GM18520 (cell line): ENCODE results near the gene IL2RA.
"Not testable (repeated sequence)": the region's sequence is repeated elsewhere in the genome, so short reads cannot be mapped to it uniquely, and the experiment has no call there.

Experiments used
- ATAC-seq: cut with Tn5 transposase; IDR thresholded peaks from one replicate; pipeline ENCODE4 v1.9.1; 2021; ENCODE audit not compliant: unreplicated experiment

Gene IL2RA

GRCh38 chr10:6062101-6062771 lies at the start of gene IL2RA:
Gene IL2RA, minus strand, starts transcription at chr10:6062367. Its CDS starts 216 bp downstream, at chr10:6062151.
- ATAC-seq: no peak

- no peak for ATAC-seq
Observed at GRCh38 chr10:6110136-6110535, 48.0 kb upstream of the IL2RA start.

GRCh38 chr10:6109444-6109775 lies 47.2 kb upstream of the IL2RA start:
- no peak for ATAC-seq

DNA sequence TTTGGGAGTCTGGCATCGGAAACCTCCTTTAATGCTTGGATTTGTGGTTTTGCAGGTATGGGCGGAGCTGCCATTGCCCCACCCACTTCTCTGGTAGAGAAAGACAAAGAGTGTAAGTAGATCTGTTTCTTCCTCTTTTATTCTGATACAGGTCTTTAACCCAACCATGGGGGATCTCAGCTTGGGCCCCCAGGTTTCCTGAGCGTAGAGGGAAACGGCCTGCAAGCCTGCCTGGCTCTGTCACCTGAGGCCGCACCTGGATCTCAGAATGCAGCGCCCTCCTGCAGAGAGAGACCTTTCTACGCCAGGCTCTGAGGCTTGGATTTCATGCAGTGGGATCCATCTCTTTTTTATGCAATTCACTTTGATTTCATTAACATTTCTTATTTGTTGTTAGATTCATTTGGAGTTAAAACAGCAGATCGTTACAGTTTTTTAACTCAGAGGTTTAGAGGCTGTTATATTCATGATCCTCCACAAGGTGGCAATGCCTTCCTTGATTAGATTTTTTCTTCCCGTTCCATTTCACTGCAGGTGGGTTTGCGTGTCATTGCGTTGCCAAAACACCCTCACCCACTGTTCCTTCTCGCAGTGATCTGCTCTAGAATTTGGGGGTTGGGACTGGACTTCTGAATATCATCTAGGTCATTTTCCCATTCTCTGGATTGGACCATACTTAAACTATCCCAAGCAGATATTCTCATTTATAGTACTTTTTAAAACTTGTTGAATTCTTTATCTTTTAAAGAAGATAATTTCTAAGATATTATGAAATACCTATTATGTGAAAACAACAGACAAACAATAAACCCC lies 46.7 kb upstream of the IL2RA start:
- no peak for ATAC-seq

DNA sequence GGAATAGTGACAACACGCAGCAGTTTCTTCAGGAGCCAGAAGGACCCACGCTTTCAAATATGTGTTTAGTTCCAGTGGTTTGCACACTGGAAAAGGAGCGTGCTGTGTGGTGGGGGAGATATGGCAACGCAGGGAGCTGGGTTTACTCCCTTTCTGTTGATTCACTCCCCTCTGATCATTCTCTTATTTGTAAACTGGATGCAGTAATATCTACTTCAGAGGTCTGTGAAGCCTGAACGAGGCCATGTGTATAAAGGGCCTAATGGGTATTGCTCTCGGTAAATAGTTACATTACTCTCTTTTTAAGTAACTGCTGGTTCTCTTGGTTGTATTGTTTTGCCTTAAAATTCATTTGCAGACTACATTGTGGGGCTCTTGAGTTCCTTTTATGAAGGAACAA lies 45.9 kb upstream of the IL2RA start:
- no peak for ATAC-seq

DNA sequence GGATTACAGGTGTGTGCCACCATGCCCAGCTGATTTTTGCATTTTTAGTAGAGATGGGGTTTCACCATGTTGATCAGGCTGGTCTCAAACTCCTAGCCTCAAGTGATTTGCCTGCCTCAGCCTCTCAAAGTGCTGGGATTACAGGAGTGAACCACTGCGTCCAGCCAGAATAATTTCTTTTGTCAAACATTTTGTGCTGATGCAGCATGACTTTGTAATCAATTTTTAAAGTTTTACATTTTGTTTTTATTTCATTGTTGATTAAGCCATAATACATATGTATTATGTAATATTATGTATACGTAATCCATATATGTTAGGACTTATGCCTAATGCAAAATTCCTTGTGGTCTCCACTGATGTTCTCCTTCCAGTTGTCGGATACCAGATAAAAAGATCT lies 45.4 kb upstream of the IL2RA start:
- not testable (repeated sequence) for ATAC-seq

GRCh38 chr10:6103591-6103990 lies 41.4 kb upstream of the IL2RA start:
- ATAC-seq: no peak

DNA sequence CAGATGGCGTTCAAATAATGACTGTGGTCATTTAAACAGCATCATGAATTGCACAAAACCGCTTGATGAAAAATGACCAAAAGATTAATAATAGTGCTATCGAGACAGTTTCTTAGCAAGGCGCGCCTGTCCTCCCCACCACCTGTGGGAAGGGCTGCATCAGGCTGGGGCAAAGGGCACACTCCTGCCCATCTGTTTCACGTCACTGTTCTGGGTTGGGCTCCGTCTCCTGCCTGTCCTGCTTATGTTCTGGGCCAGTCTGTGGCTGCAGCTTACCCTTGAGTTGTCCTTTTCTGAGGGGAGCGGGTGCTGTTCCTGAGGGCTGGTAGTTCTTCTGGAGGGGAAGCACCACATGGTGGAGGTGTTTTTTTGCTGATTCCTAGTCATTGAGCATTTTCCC lies 40.0 kb upstream of the IL2RA start:
- no peak for ATAC-seq

GRCh38 chr10:6101181-6101580 lies 39.0 kb upstream of the IL2RA start:
- no peak for ATAC-seq

DNA sequence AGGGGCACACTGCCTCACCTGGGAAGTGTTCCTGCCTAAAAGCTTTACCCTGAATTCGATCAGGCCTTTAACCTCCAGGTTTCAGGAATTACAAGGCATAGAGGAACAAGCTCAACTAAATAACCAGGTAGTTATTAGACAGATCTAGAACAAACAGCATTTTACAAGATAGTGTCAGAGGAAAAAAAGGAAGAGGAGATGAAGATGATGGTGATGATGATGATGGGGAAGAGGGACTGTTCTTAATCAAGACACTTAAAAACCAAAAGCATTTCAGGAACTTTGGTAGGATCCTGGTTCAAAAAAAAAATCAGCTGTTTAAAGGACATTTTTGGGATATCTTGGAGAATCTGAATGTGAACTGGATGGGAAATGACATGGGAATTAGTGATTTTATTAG lies 38.2 kb upstream of the IL2RA start:
- no peak for ATAC-seq

DNA sequence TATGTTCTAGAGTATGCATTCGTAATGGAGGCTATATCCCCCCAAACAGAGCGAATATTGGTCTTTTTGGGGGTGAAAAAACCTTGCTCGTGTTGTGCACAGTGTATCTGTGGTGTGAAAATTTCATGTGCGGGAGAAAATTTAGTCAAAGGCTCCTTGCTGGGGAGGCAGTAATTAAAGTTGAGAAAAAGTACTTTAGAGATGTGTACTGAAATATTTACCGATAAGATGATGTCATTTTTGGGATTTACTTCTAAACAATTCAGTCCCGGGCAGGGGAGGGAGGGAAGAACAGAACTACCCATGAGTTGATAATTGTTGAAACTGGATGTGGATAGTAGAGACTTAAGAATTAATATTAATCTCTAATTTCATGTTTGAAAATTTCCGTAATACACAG lies 36.0 kb upstream of the IL2RA start:
- no peak for ATAC-seq

- no peak for ATAC-seq
Observed at GRCh38 chr10:6097063-6097462, 34.9 kb upstream of the IL2RA start.

- ATAC-seq: no peak
Observed at GRCh38 chr10:6095810-6096570, 33.8 kb upstream of the IL2RA start.

GRCh38 chr10:6092731-6093130 lies 30.6 kb upstream of the IL2RA start:
- ATAC-seq: no peak

GRCh38 chr10:6091630-6092029 lies 29.5 kb upstream of the IL2RA start:
- no peak for ATAC-seq

GRCh38 chr10:6089334-6090219 lies 27.4 kb upstream of the IL2RA start:
- no peak for ATAC-seq

GRCh38 chr10:6088721-6089333 lies 26.7 kb upstream of the IL2RA start, which contains the start of gene RBM17:
Gene RBM17, plus strand, starts transcription at chr10:6089034. Its CDS starts 8,032 bp downstream, at chr10:6097066.
- ATAC-seq: peak; percentile 84

DNA sequence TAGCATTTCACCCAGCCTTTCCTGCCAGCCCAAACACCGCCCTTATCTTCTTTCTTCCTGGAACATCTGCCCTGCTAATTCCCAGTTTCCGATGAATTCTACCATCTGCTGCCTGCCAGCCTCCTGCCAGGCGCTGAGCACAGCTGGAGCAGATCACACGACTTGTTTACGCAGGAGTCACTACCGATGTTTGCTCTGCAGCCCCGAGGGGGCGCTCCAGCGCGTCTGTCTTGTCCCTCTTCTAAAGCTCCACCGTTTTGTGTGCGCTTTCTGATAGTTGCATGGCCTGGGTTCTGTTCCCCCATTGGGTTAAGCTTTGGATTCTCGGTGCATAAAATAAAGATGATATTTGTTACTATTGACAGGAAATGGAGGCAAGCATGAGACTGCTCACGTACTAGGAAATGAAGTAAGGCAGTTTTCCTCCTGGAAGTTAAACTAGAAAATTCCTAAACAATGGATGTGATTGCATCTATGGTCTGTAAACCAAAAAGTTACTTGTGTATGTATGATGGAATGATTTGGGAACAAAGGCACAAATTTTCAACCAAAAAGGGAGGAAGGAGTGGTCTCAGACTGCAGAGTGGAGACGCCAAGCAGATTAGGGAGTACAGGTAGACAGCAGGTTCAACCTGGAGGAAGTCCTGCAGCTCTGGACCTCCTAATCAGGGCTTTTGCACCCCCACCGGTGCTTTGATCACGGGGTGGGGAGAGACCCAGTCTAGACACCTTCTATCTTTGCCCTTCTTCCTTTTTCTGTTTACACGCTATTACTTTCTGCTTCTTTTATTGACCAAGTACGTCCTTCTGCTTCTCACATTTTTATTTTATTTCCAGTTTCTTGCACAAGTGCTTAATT lies 24.4 kb upstream of the IL2RA start:
- ATAC-seq: peak; percentile 24
